HCT116 (cell line): ENCODE results near the gene PBX3.

Experiments used
- EZH2 ChIP-seq: fragments of 200-600 bp; sonication (generic); IDR thresholded peaks from 2 replicates; pipeline ENCODE4 v1.6.1; 2017; ENCODE audit warnings: antibody characterized with exemption, mixed run types
- FOSL1 ChIP-seq: IDR thresholded peaks from 2 replicates; pipeline ENCODE4 v1.6.1; 2012; ENCODE audit warnings: low read depth
- MAX ChIP-seq: IDR thresholded peaks from 2 replicates; pipeline ENCODE4 v1.6.1; 2012
- POLR2A ChIP-seq: IDR thresholded peaks from 2 replicates; pipeline ENCODE4 v1.7.0; 2011; ENCODE audit warnings: borderline replicate concordance; ENCODE audit not compliant: insufficient read depth, insufficient read length; ENCODE audit errors: extremely low read depth
- POLR2AphosphoS5 ChIP-seq: IDR thresholded peaks from 2 replicates; pipeline ENCODE4 v1.6.1; 2011; ENCODE audit warnings: mild to moderate bottlenecking, low read depth, low read length, moderate library complexity
- REST ChIP-seq: IDR thresholded peaks from 2 replicates; pipeline ENCODE4 v1.6.1; 2012; ENCODE audit warnings: low read depth
- ZFX ChIP-seq: fragments of 450-650 bp; IDR thresholded peaks from 2 replicates; pipeline ENCODE4 v1.6.1; 2017
- TF ChIP-seq, protein P1 (sequence below), 3 experiments: fragments of 200-600 bp in 1 of 3; sonication (generic) in 1 of 3; IDR thresholded peaks in 2 of 3; conservative IDR thresholded peaks in 1 of 3; 2 replicates each; pipeline ENCODE4 v1.5.1; 2012 to 2017; ENCODE audit warnings: low read depth in 2 of 3, low read length in 2 of 3, antibody characterized with exemption in 1 of 3, borderline replicate concordance in 1 of 3, control low read depth in 1 of 3, mild to moderate bottlenecking in 1 of 3, mixed read lengths in 1 of 3, mixed run types in 1 of 3, moderate library complexity in 1 of 3; ENCODE audit not compliant: insufficient read depth in 1 of 3

GRCh38 chr9:125883565-125884217 lies 136.5 kb downstream of the PBX3 start:
- TF ChIP-seq, protein P1, sequence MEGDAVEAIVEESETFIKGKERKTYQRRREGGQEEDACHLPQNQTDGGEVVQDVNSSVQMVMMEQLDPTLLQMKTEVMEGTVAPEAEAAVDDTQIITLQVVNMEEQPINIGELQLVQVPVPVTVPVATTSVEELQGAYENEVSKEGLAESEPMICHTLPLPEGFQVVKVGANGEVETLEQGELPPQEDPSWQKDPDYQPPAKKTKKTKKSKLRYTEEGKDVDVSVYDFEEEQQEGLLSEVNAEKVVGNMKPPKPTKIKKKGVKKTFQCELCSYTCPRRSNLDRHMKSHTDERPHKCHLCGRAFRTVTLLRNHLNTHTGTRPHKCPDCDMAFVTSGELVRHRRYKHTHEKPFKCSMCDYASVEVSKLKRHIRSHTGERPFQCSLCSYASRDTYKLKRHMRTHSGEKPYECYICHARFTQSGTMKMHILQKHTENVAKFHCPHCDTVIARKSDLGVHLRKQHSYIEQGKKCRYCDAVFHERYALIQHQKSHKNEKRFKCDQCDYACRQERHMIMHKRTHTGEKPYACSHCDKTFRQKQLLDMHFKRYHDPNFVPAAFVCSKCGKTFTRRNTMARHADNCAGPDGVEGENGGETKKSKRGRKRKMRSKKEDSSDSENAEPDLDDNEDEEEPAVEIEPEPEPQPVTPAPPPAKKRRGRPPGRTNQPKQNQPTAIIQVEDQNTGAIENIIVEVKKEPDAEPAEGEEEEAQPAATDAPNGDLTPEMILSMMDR (IDR thresholded peaks at IDR 0.05 in 2 of 3, conservative IDR thresholded peaks at IDR 0.05 in 1 of 3; ENCODE audit: borderline replicate concordance in 1 of 3, insufficient read depth in 1 of 3, low read depth in 2 of 3, low read length in 2 of 3): no peak
- TF ChIP-seq POLR2AphosphoS5 (no peak), ZFX (no peak), FOSL1 (no peak), REST (no peak), POLR2A (no peak), MAX (no peak), EZH2 (no peak)
